BLaER1 (cell line): Measurements from ENCODE around the gene CREB5.
A peak's percentile ranks its signal among the peaks of the same experiment; 100 is the strongest.
"Not testable (repeated sequence)": the region's sequence is repeated elsewhere in the genome, so short reads cannot be mapped to it uniquely, and the experiment has no call there.

Source experiments
- H3K27ac ChIP-seq: shearing (Covaris generic); formaldehyde crosslinking; 2 replicates; pipeline ENCODE4 v1.8.1; 2022
- H3K27me3 ChIP-seq: shearing (Covaris generic); formaldehyde crosslinking; 2 replicates; pipeline ENCODE4 v1.8.1; 2022
- H3K36me3 ChIP-seq: shearing (Covaris generic); formaldehyde crosslinking; 2 replicates; pipeline ENCODE4 v1.8.1; 2022
- H3K4me1 ChIP-seq: shearing (Covaris generic); formaldehyde crosslinking; 2 replicates; pipeline ENCODE4 v1.8.1; 2022
- H3K4me2 ChIP-seq: shearing (Covaris generic); formaldehyde crosslinking; 2 replicates; pipeline ENCODE4 v1.8.1; 2022
- H3K4me3 ChIP-seq: shearing (Covaris generic); formaldehyde crosslinking; 2 replicates; pipeline ENCODE4 v1.8.1; 2022
- H3K9ac ChIP-seq: shearing (Covaris generic); formaldehyde crosslinking; 2 replicates; pipeline ENCODE4 v1.8.1; 2022
- H3K9me3 ChIP-seq: shearing (Covaris generic); formaldehyde crosslinking; 2 replicates; pipeline ENCODE4 v1.8.1; 2022
- H4K20me1 ChIP-seq: shearing (Covaris generic); formaldehyde crosslinking; 2 replicates; pipeline ENCODE4 v1.8.1; 2022
- Cebpa-rat ChIP-seq: shearing (Covaris generic); IDR thresholded peaks from 2 replicates; pipeline ENCODE4 v1.8.1; 2022

Gene CREB5

DNA sequence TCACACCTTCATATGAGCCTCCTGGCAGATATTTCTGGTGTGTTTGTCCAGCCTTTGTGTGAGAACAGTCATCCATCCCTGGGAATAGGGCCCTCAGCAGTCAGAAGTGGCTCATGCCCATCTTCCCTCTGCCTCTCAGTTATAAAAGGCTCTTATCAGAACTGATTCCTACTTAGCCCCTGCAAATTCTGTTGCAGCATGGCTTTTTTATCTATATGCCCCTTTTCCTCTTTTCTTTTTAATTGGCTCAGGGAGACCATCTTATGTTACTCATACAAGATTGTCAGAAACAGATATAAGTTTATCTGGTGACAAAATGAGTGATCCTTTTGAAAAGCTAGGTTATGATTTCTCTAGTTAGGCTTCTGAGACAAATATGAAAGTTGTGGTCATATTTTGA, 194.1 kb downstream of the CREB5 start:
- H3K4me1 ChIP-seq = peaks cover 60% of the 10 kb centered on the region
- H3K4me2 ChIP-seq = peak overlapping the region; percentile 65; the same call in 1 of the 2 replicates
- H3K27me3 ChIP-seq = no peaks in the 10 kb centered on the region
- H3K9ac ChIP-seq = no peak overlapping the region
- no peak overlapping the region for H3K27ac ChIP-seq
- H3K36me3 ChIP-seq = no peaks in the 10 kb centered on the region
- H3K9me3 ChIP-seq = peaks cover 5% of the 10 kb centered on the region; the same call in 1 of the 2 replicates
- H3K4me3 ChIP-seq = no peak overlapping the region
- TF ChIP-seq Cebpa-rat = no peak
- no peaks in the 10 kb centered on the region for H4K20me1 ChIP-seq

GRCh38 chr7:28607855-28608193, 195.5 kb downstream of the CREB5 start:
- Histone ChIP-seq H3K4me3 (no peak overlapping the region), H4K20me1 (no peaks in the 10 kb centered on the region), H3K27ac (no peak overlapping the region), H3K27me3 (no peaks in the 10 kb centered on the region), H3K36me3 (no peaks in the 10 kb centered on the region), H3K9ac (no peak overlapping the region), H3K4me1 (peaks cover 59% of the 10 kb centered on the region), H3K4me2 (peak overlapping the region; percentile 52), H3K9me3 (no peaks in the 10 kb centered on the region)
- no peak for TF ChIP-seq Cebpa-rat

- H3K36me3 ChIP-seq = no peaks in the 10 kb centered on the region
- peaks cover 54% of the 10 kb centered on the region for H3K4me1 ChIP-seq
- H3K9ac ChIP-seq = no peak overlapping the region
- no peak for TF ChIP-seq Cebpa-rat
- H3K27me3 ChIP-seq = no peaks in the 10 kb centered on the region
- H3K4me3 ChIP-seq = no peak overlapping the region
- H4K20me1 ChIP-seq = no peaks in the 10 kb centered on the region
- H3K27ac ChIP-seq = no peak overlapping the region
- no peaks in the 10 kb centered on the region for H3K9me3 ChIP-seq
- peak overlapping the region; percentile 52 for H3K4me2 ChIP-seq
Observed at GRCh38 chr7:28608237-28608656, 195.9 kb downstream of the CREB5 start.

DNA sequence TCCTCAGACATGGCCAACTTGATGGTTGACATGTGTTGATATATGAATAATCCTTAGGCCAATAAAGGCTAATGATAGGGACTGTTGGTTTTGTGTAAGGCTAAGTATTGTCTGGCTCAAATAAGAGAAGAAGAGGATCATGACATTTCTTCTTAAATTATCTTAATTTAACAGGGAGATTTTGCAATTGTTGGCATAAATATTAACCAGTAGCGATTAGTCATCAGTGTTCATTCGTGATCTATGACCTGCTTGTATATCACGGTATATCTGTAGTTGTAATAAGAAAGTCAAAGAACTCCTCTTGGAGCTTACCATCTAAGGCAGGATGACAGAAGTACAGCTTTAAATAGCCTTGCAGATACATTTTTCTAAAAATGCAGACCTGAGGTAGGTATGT, 196.4 kb downstream of the CREB5 start:
- no peak for TF ChIP-seq Cebpa-rat
- peaks cover 50% of the 10 kb centered on the region for H3K4me1 ChIP-seq
- no peaks in the 10 kb centered on the region for H3K9me3 ChIP-seq
- no peak overlapping the region for H3K4me2 ChIP-seq
- H3K27ac ChIP-seq = no peak overlapping the region
- H3K27me3 ChIP-seq = no peaks in the 10 kb centered on the region
- no peaks in the 10 kb centered on the region for H3K36me3 ChIP-seq
- no peak overlapping the region for H3K4me3 ChIP-seq
- H3K9ac ChIP-seq = no peak overlapping the region
- no peaks in the 10 kb centered on the region for H4K20me1 ChIP-seq

DNA sequence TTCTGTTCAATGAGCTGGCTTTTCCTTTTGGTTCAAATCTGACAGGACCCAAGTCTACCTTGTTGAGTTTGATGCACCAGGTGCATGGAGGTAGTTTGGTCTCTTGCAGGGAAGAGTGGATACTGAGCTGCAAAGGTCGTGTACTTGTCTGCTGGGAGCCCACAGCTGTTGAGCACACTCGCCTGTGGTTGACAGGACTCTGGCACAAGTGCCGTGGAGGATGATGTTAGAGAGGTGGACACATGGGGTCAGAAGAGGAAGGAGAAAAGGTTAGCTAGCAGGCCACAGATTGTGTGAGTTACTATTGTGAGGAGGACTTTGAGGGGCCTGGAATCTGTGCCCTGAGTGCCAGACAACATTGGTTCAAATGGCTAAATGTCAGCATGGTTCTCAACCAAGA, 197.3 kb downstream of the CREB5 start:
- no peak for TF ChIP-seq Cebpa-rat
- H3K4me2 ChIP-seq = no peak overlapping the region
- no peak overlapping the region for H3K9ac ChIP-seq
- H3K27ac ChIP-seq = no peak overlapping the region
- H3K4me1 ChIP-seq = peaks cover 41% of the 10 kb centered on the region
- H3K4me3 ChIP-seq = no peak overlapping the region
- H3K9me3 ChIP-seq = no peaks in the 10 kb centered on the region
- H3K36me3 ChIP-seq = no peaks in the 10 kb centered on the region
- no peaks in the 10 kb centered on the region for H3K27me3 ChIP-seq
- no peaks in the 10 kb centered on the region for H4K20me1 ChIP-seq

GRCh38 chr7:28611399-28611897, 199.1 kb downstream of the CREB5 start:
- not testable (repeated sequence) for H3K4me2 ChIP-seq, H3K27ac ChIP-seq, H3K9me3 ChIP-seq, H3K4me3 ChIP-seq, H3K27me3 ChIP-seq, H3K9ac ChIP-seq, H3K36me3 ChIP-seq, H4K20me1 ChIP-seq
- H3K4me1 ChIP-seq = peaks cover 22% of the 10 kb centered on the region

GRCh38 chr7:28613262-28613661, 200.9 kb downstream of the CREB5 start:
- H3K27ac ChIP-seq = no peak overlapping the region
- no peak overlapping the region for H3K4me2 ChIP-seq
- no peaks in the 10 kb centered on the region for H3K27me3 ChIP-seq
- no peaks in the 10 kb centered on the region for H4K20me1 ChIP-seq
- 0 out of 2 replicates have a peak, but pooled peaks cover 5% of the 10 kb centered on the region for H3K9me3 ChIP-seq
- no peak for TF ChIP-seq Cebpa-rat
- no peak overlapping the region for H3K4me3 ChIP-seq
- no peaks in the 10 kb centered on the region for H3K36me3 ChIP-seq
- no peak overlapping the region for H3K9ac ChIP-seq
- H3K4me1 ChIP-seq = peaks cover 11% of the 10 kb centered on the region

GRCh38 chr7:28615091-28615490, 202.8 kb downstream of the CREB5 start:
- TF ChIP-seq Cebpa-rat = no peak
- H3K27ac ChIP-seq = no peak overlapping the region
- no peaks in the 10 kb centered on the region for H4K20me1 ChIP-seq
- H3K4me2 ChIP-seq = no peak overlapping the region
- 0 out of 2 replicates have a peak, but pooled peaks cover 5% of the 10 kb centered on the region for H3K9me3 ChIP-seq
- peaks cover 19% of the 10 kb centered on the region for H3K4me1 ChIP-seq
- no peaks in the 10 kb centered on the region for H3K36me3 ChIP-seq
- no peak overlapping the region for H3K9ac ChIP-seq
- H3K27me3 ChIP-seq = no peaks in the 10 kb centered on the region
- no peak overlapping the region for H3K4me3 ChIP-seq

DNA sequence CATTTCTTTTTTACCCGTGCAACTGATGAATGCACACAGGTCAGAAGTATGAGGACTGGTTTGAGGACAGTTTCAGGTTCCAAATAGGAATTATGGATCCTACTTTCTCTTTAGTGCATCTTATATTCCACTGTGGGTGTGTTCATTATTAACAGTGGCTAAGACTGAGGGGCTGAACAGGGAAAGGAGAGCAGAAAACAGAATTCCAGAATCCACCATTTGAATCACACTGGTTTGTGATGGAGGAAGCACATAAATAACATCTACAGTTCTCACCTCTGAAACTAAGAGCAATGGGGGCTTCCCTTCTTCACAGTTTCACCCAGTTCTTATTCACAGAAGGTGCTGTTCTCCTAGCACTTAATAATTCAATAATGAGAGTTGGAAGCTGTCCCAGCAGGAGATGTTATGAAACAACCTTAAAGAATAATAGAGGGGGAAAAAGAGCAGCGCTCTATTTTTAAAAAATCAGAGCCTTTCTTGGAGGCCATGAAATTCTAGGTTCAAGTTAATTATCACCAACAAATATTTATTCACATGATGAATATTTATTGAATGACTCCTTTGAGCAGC, 205.1 kb downstream of the CREB5 start:
- Histone ChIP-seq H3K36me3 (no peaks in the 10 kb centered on the region), H3K27me3 (no peaks in the 10 kb centered on the region), H3K4me3 (no peak overlapping the region), H4K20me1 (no peaks in the 10 kb centered on the region), H3K9ac (no peak overlapping the region), H3K27ac (no peak overlapping the region), H3K4me2 (0 out of 2 replicates have a peak overlapping the region, but pooled peaks have one; percentile 27), H3K9me3 (0 out of 2 replicates have a peak, but pooled peaks cover 5% of the 10 kb centered on the region), H3K4me1 (peaks cover 29% of the 10 kb centered on the region)
- TF ChIP-seq Cebpa-rat = no peak

DNA sequence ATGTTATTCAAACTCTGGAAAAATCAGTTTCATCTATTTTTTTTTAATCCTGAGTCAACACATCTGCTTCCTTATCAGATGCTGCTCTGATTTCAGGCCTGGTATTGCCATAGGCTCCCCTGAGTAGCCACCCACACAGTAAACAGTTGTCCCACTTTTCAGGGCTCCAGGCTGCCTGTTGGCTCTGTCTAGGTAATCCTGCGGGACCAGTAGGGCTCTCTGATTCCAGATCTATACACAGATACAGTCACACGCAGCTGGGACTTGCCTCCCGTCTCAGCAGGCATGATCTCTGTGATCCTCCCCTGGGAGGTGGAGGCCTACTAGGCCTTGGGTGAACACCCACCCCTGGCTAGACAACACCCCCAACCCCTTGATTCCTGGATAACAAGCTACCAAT, 206.1 kb downstream of the CREB5 start:
- H3K27ac ChIP-seq = no peak overlapping the region
- no peaks in the 10 kb centered on the region for H3K27me3 ChIP-seq
- H3K9ac ChIP-seq = no peak overlapping the region
- H3K4me2 ChIP-seq = peak overlapping the region; percentile 27
- H3K4me1 ChIP-seq = peaks cover 39% of the 10 kb centered on the region
- no peaks in the 10 kb centered on the region for H3K36me3 ChIP-seq
- no peak overlapping the region for H3K4me3 ChIP-seq
- TF ChIP-seq Cebpa-rat = no peak
- H3K9me3 ChIP-seq = 0 out of 2 replicates have a peak, but pooled peaks cover 5% of the 10 kb centered on the region
- no peaks in the 10 kb centered on the region for H4K20me1 ChIP-seq

DNA sequence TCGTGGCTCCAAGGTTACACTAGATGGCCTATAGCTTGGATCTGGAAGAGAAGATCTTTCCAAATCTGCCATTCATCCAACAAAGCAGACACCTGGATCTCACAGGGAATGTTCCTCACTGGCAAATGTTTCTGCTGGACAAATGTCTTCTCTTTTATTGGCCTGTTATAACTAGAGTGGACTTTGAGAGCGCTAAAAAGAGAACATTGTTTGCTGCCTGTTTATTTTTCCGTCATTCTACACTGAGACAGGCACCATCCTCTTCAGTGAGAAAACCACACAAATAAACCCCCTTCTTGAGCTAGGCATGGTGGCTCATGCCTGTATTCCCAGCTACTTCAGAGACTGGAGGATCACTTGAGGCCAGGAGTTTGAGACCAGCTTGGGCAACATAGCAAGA, 206.9 kb downstream of the CREB5 start:
- peaks cover 48% of the 10 kb centered on the region for H3K4me1 ChIP-seq
- H3K4me3 ChIP-seq = no peak overlapping the region
- no peak for TF ChIP-seq Cebpa-rat
- no peaks in the 10 kb centered on the region for H3K27me3 ChIP-seq
- peak overlapping the region; percentile 27; the same call in 1 of the 2 replicates for H3K4me2 ChIP-seq
- H3K36me3 ChIP-seq = no peaks in the 10 kb centered on the region
- no peak overlapping the region for H3K27ac ChIP-seq
- no peaks in the 10 kb centered on the region for H4K20me1 ChIP-seq
- H3K9ac ChIP-seq = no peak overlapping the region; the same call in 1 of the 2 replicates
- 0 out of 2 replicates have a peak, but pooled peaks cover 5% of the 10 kb centered on the region for H3K9me3 ChIP-seq
